ENCODE data around the gene RNASE13.

Gene RNASE13

DNA sequence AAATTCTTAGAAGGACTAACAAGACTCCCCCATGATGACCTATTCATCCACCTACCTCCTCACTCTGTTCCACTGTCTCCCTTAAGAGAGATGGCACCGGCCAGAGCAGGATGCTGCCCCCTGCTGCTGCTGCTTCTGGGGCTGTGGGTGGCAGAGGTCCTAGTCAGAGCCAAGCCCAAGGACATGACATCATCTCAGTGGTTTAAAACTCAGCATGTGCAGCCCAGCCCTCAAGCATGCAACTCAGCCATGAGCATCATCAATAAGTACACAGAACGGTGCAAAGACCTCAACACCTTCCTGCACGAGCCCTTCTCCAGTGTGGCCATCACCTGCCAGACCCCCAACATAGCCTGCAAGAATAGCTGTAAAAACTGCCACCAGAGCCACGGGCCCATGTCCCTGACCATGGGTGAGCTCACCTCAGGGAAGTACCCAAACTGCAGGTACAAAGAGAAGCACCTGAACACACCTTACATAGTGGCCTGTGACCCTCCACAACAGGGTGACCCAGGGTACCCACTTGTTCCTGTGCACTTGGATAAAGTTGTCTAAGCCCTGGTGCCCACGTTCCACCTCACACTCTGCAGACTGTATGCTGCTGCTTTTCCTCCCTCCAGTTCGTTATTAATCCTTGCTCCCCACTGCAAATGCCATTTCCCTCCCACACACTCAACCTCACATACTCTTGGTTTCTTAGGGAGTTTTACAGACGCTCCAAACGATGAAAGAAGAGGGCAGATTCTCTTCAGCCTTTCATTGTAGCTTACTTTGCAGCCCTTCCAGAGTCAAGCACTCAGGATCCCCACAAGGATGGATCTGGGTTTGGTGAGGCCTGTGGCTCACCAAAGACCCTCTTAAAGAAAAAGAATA lies 23.4 kb upstream of the RNASE13 start, which contains the start of gene RNASE8:
TSS of gene RNASE8 (plus strand) at position 20 of the 873 bp plus-strand sequence. CDS start at position 91, 71 bp downstream.
- DNase-seq (ENCODE audit: low read depth, low spot score) = no peak
- TF ChIP-seq CTCF (IDR thresholded peaks at IDR 0.05; ENCODE audit: low read depth, low read length) = no peak
- H3K4me3 ChIP-seq (ENCODE audit: low read depth, low read length) = no peak within 1 kb of the TSS
- in situ Hi-C loops (cut with HindIII; ENCODE audit: low sequenced_read_pairs) = no loop called here

DNA sequence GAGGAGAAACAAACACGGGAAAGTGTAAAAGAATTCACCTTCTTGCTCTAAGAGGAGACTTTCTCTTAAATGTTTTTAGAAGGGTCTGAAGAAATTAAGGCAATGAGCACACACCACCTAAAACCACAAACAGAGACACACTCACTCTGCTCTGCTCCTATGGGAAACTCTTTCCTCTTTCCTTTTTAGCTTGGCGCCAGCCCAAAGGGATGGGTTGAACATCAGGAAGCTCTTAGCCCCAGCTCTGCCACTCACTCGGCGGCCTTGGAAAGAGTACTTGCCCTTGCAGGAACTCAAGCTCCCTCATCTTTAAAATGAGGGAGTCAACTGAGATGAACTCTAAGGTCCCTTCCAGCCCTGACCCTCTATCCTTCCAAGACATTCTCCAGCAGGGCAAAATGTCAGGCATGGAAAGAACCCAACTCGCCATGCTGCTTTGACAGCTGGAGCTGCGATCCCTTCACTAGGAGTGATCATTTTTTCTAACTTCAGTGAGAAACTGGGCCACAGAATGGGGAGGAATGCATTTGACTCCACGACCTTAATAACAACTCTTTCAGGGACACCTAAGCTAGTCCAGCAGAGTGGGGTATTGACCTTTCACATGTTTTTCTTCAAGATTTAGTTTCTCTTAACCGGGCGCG lies 22.0 kb upstream of the RNASE13 start:
- no peak for TF ChIP-seq CTCF (IDR thresholded peaks at IDR 0.05; ENCODE audit: low read depth, low read length)
- in situ Hi-C loops (cut with HindIII; ENCODE audit: low sequenced_read_pairs) = no loop called here
- H3K4me3 ChIP-seq (ENCODE audit: low read depth, low read length) = no peak overlapping the region
- no peak for DNase-seq (ENCODE audit: low read depth, low spot score)

- no peak for DNase-seq (ENCODE audit: low read depth, low spot score)
- H3K4me3 ChIP-seq (ENCODE audit: low read depth, low read length) = no peak overlapping the region
- no peak for TF ChIP-seq CTCF (IDR thresholded peaks at IDR 0.05; ENCODE audit: low read depth, low read length)
- in situ Hi-C loops (cut with HindIII; ENCODE audit: low sequenced_read_pairs) = no loop called here
Observed at GRCh38 chr14:21055432-21056117, 21.0 kb upstream of the RNASE13 start.

- DNase-seq (ENCODE audit: low read depth, low spot score) = no peak
- no peak for TF ChIP-seq CTCF (IDR thresholded peaks at IDR 0.05; ENCODE audit: low read depth, low read length)
- no peak overlapping the region for H3K4me3 ChIP-seq (ENCODE audit: low read depth, low read length)
- in situ Hi-C loops (cut with HindIII; ENCODE audit: low sequenced_read_pairs) = no loop called here
Observed at GRCh38 chr14:21054768-21055145, 20.1 kb upstream of the RNASE13 start.

- no peak for DNase-seq (ENCODE audit: low read depth, low spot score)
- no peak overlapping the region for H3K4me3 ChIP-seq (ENCODE audit: low read depth, low read length)
- TF ChIP-seq CTCF (IDR thresholded peaks at IDR 0.05; ENCODE audit: low read depth, low read length) = no peak
- in situ Hi-C loops (cut with HindIII; ENCODE audit: low sequenced_read_pairs) = no loop called here
Observed at GRCh38 chr14:21054123-21054767, 19.6 kb upstream of the RNASE13 start.
